Fibroblast of peridontal ligament (primary cell): ENCODE measurements around the gene CA7.

ENCODE experiments used
- DNase-seq: peaks from one replicate; pipeline ENCODE4 v3.0.0-alpha.2; 2010; ENCODE audit errors: extremely low read depth

CA7 gene

DNA sequence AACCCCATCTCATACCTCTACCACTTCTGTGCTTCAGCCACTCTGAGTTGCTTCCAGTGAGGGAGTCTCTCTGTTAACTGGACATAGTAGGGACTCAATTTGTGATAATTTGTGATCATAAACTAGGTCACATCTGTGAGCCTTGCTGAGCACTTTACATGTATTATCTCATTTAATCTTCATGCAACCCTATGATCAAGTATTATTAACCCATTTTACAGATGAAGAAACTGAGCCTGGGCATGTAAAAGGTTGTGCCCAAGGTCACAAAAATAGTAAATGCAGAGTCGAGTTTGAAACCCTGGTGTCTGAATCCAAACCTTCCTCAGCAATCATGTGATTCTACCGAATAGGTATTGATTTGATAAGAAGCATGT is 54.7 kb downstream of the CA7 start:
- no peak for DNase-seq

DNA sequence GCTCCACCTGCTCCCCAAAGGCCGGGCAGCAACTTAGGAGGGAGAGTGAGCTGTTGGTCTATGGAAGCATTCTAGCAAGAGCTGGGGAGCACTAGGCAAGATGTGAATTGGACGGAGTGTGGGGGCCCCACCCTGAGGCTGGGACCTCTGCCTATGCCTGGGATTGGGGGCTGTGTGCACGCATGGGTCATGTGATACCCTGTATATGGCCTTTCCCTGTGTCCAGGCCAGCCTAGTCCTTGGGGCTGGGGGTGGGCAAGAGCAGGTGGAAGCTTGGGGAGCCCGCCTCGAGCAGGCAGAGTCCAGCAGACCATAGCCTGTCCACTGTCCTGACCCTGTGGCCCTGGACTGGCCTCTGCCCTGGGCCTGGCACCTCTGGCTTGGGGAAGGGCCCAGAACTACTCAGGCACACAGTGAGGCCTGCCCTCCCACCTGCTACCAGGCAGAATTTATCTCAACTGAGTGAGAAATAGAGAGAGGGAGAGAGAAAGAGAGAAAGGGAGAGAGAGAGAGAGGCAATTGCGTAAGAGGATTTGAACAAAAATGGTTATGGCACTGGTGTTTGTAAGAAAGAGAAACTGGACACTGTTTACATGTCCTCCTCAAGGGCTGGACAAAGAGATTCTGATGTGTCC is 55.2 kb downstream of the CA7 start:
- DNase-seq = peak; percentile 70

DNA sequence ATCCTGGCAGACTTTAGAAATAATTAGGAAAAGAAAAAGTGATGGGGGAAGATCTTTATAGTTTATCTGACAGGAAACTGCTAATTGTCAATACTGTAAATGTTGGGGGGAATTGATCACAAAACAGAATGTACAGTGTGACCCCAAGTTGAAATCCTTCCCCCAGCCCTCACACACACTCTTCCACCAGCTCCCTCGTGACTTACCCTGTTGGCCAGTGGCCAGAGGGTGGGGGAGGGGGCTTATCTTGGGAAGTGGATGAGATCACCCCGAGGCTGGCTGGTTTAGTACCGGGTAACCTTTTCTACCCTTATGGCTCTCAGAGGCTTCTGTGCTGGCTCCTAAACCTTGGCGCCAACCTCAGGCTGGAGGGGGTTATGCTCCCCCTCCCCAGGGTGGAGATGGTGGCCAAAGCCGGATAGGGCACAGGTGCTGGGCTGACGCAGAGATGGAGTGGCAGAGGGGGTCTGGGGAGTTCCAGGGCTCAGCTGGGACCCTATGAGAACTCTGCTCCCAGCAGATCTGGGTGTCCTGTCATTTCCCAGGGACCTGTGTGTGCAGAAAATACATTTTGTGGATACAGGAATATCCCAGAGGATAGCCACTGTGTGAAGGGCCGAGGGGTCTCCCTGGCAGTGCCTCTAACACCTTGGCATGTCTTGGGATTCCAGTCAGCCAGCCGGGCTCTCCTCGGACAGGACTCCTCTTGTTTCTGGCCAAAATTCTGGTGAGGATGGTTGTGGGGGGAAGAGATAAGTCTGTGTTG is 55.9 kb downstream of the CA7 start:
- peak; percentile 65 for DNase-seq

DNA sequence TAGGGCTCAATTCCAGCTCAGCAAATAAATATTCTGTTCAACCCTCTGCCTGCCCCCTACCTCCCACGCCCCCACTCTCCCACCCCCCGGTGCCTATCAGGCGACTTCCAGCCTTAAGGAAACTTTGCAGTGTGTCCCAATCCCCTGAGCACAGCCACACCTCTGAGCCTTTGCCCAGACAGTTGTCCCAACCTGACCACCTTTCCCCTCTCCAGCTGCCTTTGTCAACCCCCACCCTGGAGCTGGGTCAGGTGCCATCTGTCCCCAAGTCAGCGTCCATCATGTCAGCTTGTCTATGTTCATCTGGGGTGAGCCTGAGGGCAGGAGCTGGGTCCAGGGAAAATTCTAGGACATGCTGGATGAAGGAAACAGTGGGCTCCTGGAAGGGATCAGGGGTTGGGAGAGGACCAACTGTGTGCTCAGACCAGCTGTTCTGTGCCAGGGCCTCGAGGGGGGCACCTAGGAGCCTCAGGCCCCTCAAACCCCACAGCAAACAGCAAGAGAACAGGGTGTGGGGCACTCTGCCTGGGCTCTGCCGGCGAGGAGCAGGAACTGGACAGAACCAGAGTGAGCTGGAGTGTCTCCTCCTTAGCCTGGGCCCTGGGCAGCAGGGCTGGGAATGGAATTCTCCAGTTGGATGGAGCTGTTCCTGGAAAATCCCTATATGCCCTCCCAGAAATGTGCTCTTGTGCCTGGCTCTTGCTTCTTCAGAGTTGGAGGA is 56.7 kb downstream of the CA7 start:
- peak; percentile 31 for DNase-seq

DNA sequence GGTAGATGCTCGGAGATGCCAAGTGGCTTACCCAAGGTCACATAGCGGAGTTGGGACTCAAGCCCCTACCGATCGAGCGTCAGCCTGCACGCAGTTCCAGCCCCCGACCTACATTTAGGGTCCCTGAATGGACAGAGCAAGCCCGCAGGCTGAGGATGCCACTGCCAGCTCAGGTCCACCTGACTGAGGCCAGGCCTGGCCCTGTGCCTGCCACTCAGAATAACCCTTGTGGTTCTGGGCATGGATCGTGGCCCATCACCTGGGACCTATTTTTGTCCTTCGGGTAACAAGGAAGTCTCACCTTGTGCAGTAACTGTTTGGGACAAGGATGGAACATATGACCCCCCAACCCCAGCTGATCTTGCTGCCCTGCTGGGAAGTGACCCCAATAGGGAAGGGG is 57.4 kb downstream of the CA7 start:
- DNase-seq = no peak

DNA sequence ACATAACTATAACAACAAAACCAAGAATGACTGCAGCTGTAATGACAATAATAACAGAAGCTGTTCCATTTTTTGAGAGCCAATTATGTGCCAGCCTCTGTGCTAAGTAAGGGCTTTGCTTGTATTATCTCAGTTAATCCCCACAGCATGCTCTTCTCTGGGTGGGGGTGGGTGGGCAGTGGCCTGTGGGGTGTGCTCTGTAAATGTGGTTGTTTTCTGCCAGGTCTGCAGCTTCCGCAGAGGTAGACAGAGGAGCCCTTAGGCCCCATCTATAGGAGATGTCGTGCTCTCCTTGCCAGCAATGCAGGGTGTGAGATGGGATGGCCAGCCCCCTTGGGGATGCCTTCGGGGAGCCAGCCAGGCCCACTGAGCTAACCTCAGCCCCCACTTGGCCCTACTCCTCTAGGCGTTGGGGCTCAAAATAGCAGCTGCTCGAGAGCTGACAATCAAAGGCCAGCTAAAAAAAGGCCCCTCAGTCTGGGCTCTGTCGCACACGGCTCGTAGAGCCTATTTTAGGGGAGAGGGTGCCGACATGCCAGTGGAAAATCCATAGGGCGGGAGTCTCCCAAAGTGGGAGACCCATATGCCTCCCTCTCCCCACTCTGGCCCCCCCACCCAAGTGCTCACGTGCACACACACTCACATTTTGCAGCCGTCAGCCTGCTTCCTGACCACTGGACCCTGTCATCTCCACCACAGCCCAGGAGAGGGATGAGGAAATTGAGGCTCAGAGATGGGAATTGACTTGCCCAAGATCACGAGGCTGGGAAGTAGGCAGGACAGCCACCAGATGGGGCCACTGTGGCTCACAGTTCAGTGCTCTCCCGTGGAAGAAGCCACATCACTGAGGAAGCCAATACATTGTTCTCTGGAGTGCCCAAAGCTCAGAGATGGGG is 58.7 kb downstream of the CA7 start:
- DNase-seq = no peak
